Left renal cortex interstitium (tissue), 4 donors: ENCODE data around the gene XKR8. TPM values are rescaled to one million over a fixed set of nuclear protein-coding genes. Genes with fewer than 3 reads are reported as not detected.

Experiments used
- DNase-seq, 4 donors: peaks; one replicate each; pipeline ENCODE4 v3.0.0-alpha.2; 2013; ENCODE audit warnings: low read depth in 4 of 4, low spot score in 2 of 4, missing footprints in 1 of 4
- polyA plus RNA-seq, 4 donors: library from polyadenylated mRNA; unstranded; fragments of 120-200 nt; gene quantifications; one replicate each; pipeline ENCODE4 v1.2.1, GENCODE V29; 2013; ENCODE audit not compliant: insufficient read length in 4 of 4

The XKR8 gene
- polyA plus RNA-seq, 4 donors: 7.6 to 12.4 (median 9.9) TPM

DNA sequence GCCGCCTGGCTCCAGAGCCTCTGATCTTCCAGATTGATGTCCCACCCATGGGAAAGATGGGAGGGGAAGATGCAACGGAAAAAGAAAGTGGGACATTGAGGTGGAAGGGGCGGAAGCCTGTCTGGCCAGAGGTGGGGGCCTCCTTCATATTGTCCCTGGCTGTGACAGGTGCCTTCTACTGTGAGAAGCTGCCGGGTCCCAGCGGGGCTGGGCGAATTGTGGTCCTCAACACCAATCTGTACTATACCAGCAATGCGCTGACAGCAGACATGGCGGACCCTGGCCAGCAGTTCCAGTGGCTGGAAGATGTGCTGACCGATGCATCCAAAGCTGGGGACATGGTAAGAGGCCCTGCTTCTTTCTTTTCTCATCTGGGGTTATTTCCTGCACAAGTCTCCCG lies 5.6 kb upstream of the XKR8 start:
- DNase-seq: no peak

DNA sequence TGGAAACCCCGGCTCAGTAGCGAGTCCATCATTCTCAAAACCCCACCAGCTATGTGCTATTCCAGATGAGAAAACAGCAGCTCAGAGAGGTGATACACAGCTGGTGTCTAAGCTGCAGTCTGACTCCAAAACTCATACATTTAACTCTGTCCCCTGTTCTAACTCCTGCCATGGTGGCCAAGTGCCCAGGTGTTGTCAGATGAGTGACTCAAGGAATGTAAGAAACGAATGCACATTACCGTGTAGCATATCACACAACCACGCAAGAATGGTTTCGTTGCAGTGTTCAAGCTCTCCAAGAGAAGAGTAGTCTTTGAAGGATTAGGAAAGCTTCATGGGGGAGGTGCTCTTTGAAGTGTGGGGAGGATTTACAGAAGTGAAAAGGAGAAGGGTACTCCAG lies 4.7 kb upstream of the XKR8 start:
- no peak for DNase-seq

DNA sequence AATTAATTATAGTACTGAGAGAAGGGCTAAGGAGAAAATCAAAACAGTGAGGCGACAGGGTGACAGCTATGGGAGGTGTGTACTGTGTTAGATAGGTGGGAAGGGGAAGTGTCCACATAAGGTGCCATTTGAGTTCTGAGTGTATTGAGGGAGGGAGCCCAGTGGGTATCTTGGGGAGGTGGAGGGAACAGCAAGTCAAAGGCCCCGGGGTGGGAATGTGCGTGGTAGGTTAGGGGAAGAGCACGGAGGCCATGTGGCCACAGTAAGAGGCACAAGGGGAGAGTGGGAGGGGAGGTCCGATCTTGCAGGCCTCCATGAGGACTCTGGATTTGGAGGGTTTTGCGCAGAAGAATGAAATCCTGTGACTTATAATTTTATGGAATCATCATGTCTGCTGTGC lies 3.0 kb upstream of the XKR8 start:
- no peak for DNase-seq

DNA sequence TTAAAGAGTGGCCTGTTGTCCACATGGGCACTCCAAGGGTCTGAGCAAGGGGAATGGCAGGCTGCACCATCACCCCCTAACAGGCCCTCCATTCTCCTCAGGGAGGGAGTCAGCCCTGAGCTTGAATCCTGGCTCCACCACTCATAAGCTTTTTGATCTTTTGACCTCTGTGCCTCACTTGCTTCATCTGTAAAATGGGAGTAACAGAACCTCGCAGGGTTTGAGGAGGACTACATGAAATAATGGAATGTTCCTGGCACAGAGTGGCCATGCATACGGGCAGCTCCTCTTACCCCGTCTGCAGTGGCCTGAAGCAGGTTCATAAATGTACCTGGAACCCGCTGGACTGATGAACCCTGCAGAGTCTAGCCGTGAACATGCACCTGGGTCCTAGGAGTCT lies 2.1 kb upstream of the XKR8 start:
- DNase-seq: no peak

DNA sequence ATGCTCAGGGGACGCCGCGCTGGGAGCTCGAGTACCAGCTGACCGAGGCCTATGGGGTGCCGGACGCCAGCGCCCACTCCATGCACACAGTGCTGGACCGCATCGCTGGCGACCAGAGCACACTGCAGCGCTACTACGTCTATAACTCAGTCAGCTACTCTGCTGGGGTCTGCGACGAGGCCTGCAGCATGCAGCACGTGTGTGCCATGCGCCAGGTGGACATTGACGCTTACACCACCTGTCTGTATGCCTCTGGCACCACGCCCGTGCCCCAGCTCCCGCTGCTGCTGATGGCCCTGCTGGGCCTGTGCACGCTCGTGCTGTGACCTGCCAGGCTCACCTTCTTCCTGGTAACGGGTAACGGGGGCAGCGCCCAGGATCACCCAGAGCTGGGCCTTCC lies 1.3 kb upstream of the XKR8 start:
- DNase-seq: no peak

DNA sequence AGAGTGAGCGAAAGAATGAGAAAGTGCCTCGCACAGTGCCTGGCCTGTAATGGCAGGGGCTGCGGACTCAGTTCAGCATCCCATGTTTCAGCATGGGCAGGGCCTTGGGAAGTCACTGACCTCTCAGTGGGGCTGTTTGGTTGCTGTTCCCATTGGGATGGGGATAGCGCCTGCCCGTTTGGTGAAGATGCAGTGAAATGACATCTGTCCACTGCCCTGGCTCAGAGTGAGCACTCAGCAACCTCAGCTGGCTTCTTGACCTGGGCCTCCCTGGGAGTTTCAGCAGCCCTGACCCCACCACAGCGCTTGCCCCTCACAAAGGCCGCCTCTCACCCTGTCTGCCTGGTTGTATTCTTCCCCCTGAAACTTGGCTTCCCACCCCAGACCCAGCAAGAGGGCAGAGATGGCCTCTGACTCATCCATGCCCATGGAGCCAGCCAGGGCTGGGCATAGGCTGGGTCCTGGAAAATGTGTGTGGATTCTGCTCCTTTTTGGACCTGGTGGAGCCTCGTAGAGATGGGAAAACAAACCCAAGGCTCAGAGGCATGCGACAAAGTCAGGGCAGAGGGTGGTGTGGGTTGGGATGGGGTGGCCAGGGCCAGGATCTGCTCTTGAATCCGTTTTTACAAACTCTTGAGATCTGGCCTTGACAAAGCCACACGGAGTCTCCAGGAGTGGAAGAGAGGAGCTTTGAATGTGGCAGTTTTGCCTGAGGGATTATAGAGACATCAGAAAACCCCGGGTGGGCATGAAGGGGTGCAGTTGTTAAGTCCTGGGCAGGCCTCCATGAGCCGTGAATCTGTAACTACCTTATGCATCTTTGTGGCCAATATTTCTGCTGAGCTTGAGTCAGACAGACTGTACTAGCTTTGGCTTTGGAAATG lies 1.2 kb downstream of the XKR8 start:
- DNase-seq: no peak

DNA sequence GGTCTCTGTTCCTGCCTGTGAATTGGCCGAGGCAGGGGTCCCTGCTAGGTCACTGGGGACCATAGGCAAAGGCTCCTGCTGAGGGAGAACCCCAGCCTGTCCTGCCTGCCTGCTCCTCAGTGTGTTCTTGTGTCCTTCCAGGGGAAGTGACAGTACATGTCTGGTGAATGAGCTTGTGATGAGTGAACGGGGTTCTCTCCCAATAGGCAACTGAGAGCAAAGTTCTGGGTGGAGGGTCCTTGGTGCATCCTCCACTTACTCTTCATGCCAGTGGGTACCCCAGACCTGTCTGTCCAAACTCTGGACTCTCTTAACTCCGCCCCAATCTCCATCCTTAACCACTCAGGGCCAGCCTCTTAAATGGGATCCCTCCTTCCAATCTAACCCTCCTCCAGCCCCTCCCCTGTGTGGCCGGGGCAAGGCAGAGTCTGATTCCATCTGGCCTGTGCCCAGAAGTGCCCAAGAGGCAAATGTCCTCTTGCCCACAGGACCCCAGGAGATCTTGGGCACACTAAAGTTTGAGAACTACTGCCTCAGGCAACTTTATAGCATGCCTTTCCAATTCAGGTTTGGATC lies 2.0 kb downstream of the XKR8 start:
- no peak for DNase-seq

DNA sequence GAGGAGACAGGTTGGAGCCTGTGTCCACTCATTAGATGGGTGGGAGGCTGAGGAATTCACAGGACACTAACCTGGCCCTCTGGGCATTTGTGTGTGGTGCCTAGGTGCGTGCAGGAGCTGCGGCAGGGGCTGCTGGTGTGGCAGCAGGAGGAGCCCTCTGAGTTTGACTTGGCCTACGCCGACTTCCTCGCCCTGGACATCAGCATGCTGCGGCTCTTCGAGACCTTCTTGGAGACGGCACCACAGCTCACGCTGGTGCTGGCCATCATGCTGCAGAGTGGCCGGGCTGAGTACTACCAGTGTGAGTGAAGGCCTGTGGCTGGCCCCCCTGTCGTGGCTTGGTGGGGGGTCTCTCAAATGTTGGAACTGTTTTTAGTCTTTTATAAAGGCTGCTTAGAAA lies 3.6 kb downstream of the XKR8 start:
- DNase-seq: no peak

DNA sequence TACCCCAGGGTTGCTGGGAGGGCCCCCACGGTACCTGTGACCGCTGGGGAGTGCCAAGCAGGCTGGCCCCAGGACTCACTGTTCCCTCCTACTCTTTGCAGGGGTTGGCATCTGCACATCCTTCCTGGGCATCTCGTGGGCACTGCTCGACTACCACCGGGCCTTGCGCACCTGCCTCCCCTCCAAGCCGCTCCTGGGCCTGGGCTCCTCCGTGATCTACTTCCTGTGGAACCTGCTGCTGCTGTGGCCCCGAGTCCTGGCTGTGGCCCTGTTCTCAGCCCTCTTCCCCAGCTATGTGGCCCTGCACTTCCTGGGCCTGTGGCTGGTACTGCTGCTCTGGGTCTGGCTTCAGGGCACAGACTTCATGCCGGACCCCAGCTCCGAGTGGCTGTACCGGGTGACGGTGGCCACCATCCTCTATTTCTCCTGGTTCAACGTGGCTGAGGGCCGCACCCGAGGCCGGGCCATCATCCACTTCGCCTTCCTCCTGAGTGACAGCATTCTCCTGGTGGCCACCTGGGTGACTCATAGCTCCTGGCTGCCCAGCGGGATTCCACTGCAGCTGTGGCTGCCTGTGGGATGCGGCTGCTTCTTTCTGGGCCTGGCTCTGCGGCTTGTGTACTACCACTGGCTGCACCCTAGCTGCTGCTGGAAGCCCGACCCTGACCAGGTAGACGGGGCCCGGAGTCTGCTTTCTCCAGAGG lies 6.8 kb downstream of the XKR8 start:
- DNase-seq: no peak

DNA sequence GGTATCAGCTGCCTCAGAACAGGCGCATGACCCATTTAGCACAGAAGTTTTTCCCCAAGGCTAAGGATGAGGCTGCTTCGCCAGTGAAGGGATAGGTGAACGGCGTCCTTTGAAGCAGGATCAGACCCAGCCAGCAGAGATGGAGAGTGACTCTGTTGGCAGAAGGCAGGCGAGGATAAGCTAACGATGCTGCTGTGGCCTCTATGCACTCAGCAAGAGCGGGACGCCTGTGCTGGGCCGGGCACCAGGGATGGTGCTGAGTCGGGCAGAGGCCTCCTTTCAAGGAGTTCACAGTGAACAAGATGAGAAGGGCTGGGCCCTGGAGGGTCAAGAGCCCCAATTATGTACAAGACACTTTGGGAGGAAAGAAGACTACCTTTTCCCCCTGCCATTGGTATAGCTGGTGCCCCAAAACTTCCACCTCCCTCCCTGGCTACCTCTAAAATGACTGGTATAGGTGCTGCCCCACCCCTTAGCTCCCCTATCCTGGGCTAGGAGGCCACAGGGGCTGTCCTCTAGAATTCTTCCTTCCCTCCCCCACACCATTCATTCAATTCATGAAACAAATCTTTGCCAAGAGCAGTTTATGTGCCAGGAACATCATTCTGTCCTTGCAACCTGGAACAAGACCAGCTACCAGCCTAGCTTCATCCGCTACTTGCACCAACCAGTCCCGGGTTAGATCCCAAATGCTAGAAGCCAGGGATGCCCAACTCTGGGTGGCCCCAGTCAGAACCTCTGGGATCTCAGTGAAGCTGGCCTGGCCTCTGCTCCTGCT lies 7.5 kb downstream of the XKR8 start:
- DNase-seq: no peak

DNA sequence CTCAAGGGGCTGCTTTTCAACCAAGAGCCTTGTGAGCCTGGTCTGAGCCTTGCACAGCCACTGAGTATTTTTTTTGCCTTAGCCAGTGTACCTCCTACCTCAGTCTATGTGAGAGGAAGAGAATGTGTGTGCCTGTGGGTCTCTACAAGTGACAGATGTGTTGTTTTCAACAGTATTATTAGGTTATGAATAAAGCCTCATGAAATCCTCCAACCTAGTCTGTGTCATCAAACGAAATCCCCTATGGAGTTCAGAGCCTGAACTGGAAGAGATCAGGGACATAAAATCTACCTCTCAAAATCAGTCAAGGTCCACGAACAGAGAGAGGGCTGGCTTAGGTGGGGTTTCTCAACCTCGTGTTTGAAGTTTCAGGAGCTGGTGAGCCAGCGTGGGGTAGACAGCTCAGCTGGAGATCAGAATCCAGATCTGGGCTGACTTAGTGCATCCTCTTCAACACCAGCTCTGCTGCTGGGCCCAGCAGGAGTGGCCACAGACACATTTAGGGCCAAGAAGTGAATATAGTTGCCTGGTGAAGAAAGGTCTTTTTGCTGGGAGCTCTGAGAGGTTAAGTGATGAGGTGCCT lies 8.2 kb downstream of the XKR8 start:
- DNase-seq: no peak

DNA sequence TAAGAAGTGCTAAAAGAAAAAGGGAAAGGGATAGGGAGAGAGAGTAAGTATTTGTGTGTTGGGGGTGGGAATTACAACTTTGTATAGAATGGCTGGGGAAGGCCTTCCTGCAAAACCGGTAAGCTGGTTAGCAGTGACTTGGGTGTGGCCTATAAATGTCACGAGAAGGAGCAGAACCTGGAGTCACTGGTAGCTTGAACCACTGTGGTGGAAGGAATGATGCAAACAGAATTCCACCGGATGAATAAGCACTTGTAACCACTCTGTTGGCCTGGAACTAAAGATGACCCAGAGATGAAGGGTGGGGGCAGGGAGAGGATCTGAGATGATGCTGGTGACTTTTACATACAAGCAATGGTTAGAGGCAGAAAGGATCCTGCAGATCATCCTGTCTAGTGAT lies 8.9 kb downstream of the XKR8 start:
- no peak for DNase-seq

DNA sequence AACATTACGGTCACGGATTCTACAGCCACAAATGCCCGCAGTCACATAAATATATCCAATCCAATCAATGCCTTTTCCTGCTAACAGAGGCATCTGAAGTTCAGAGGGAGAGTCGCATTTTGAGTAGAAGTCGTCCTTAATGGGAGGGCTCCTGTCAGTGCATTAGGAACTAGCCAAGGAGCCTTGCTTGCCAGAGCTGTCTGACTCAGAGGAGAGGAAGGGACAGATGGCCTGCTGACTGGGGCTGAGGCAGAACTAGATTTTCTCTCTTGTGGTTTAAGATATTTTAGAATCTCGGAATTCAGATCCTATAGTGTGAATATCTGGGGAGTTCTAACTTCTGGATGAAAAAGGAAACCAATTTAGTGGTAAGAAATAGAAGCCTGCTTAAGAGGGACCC lies 10.6 kb downstream of the XKR8 start:
- DNase-seq: no peak

DNA sequence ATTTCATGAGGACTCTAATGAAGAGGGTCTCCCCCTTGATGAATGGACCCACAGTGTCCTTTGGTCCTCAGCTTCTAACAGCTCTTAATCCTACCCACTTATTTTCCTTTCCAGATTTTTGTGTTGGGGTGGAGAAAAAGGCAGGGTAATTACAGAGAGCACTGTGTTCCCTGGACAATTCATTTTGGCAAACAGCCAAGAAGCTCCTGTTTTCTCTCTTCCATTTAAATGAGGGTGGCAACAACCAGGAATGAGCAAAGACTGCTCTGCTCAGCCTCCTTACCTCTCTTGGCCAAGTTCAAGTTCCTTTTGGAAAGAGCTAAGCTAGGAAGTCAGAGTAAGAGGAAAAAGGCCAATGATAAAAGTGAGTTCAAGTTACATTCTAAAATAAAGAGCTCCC lies 11.9 kb downstream of the XKR8 start:
- no peak for DNase-seq

DNA sequence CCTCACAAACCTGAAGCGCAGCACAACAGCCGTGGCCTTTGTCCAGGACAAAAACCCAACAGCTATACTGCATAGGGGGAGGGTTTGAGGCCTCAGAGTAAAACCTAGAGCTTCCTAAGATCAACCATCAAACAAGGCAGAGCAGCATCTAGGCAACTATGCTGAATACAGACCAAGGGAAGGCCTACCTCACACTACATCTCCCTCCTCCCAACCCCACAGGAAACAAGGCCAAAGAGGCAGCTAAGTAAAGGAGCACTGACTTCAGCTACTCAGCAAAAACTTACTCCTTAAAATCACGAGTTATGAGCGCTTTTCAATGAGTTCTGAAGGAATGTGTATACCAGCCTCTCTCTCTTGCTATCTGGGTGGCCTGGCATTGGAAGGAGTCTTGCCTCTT lies 12.4 kb downstream of the XKR8 start:
- DNase-seq: no peak

DNA sequence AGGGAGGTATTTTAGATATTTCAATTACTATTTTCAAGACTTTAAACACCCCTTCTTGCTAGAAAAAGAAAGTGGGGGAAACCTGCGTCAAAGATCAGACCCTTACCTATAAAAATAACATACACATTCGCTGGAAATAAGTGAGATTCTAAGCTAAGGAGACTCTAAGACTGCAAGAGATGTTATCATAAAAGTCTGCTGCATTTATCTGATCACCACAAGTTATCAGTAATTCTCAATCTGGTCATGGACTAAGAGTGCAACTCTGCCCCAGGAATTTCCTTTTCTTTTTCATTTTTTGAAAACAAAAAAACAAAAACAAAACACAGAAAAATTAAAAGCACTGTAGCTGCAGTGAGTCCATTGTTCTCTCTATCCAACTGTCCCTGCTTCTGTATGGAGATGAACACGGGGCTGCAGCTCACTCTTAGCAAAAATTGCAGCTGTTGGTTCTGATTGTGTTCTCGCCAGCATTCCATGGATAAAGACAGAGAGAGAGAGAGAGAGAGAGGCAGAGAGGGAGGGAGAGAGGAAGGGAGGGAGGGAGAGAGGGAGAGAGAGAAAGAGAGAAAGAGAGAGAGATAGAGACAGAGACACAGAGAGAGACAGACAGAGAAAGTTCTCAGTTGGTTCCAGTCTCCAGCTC lies 14.1 kb downstream of the XKR8 start:
- no peak for DNase-seq

DNA sequence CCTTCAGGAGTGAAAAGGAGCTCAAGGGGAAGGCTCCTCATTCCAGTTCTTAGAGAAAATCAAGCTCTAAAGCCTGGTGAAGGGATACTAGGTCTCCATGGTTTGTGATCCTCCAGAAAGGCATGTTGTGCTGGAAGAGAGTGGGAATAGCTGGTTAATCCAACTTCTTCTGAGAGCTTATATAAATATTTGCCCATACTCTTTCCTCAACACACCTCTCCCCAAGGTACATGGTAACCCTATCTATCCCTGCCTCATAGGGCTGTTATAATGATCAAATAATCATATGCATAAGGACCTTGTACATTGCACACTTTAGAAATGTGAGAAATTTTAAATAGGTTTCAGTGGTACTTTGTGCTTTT lies 14.6 kb downstream of the XKR8 start:
- DNase-seq: no peak

DNA sequence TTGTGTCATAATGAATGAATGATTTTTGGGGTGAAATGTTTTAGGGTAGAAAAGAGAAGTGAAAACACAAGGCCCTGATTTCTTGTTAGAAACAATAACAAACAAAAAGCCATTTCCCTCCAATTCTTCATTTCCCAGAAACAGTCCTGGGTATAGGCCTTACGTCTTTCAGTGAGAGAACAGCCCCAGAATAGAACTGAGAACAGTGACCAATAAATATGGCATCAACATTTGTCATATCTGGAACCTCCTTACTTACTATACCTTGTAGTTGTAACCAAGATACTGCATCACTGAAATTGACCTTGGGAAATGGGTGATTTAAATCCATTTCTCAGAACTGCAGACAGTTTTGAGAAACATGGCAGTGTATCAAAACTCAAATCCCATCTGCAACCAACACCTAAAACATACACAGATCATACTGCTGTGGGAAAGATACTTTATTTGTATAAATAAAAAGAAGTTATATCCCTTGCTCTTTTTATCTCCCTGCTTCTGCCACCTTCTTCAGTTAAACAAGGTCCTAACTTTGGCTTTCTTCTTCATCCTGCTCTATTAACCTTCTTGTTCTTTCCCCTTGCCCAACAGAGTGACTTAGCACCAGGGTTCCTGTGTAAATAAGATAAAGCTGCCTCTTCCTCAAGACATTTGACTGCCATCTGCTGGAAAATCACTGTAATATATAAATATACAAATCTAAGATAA lies 19.5 kb downstream of the XKR8 start:
- peak in 1 of 4 donors; percentile 10 for DNase-seq

DNA sequence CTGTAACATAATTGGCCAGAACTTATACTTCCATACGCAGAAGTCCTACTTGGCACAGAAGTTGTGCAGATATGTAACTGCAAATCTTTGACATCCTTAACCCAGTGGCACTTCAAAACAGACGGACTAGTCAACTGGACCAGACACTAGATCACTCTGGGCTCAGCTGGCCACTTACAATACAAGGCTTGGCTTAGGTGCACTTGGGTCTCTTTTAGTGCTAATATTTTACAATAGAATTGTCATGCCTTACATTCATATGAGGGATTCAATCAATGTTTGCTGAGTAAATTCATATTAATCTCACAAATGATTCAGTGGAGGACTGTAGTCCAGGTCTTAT lies 20.1 kb downstream of the XKR8 start:
- no peak for DNase-seq
